IMR-90 (cell line): ENCODE measurements around the gene TBC1D12. TPM values are rescaled to one million over a fixed set of nuclear protein-coding genes. Genes with fewer than 3 reads are reported as not detected.
"Not testable (repeated sequence)": the region's sequence is repeated elsewhere in the genome, so short reads cannot be mapped to it uniquely, and the experiment has no call there.

ENCODE experiments used
- ATAC-seq: fragments of 200-7000 bp; cut with Tn5 transposase; 2 replicates; pipeline ENCODE4 v1.9.1; 2020; ENCODE audit warnings: low read depth, mild to moderate bottlenecking, moderate library complexity
- BruUV-seq: library from RNA; stranded (reverse); fragments of 400-500 nt; replicated peaks from 2 replicates; lab custom pipeline; 2021; lab: Mats Ljungman, UMichigan
- CTCF ChIA-PET: fragments of 300-600 bp; formaldehyde crosslinking; extraction: SDS; loops from one replicate; lab custom pipeline; 2021; ENCODE audit warnings: antibody characterized with exemption; lab: Yijun Ruan, JAX
- POLR2A ChIA-PET: fragments of 300-600 bp; sonication (Branson Sonifier 250); formaldehyde crosslinking; loops from one replicate; lab custom pipeline; 2022; ENCODE audit warnings: antibody characterized with exemption; ENCODE audit not compliant: unreplicated experiment; lab: Charles Lee
- DNase-seq: peaks from one replicate; pipeline ENCODE4 v3.0.0; 2013
- H2AFZ ChIP-seq: replicated peaks from 2 replicates; pipeline ENCODE3; 2013; ENCODE audit warnings: low read length, mild to moderate bottlenecking; ENCODE audit not compliant: poor library complexity
- H2AK5ac ChIP-seq: 2 replicates; pipeline ENCODE4 v1.6.1; 2013; ENCODE audit warnings: low read depth, low read length, inconsistent platforms
- H2AK9ac ChIP-seq: replicated peaks from 2 replicates; pipeline ENCODE3; 2013; ENCODE audit warnings: mild to moderate bottlenecking, low read depth, low read length, moderate library complexity; ENCODE audit not compliant: poor library complexity
- H2BK120ac ChIP-seq: 2 replicates; pipeline ENCODE4 v1.6.1; 2013; ENCODE audit warnings: low read depth, low read length, inconsistent platforms
- H2BK15ac ChIP-seq: 3 replicates; pipeline ENCODE4 v1.6.1; 2013; ENCODE audit warnings: low read depth, low read length, inconsistent platforms
- H2BK20ac ChIP-seq: 2 replicates; pipeline ENCODE4 v1.6.1; 2013; ENCODE audit warnings: low read depth, mild to moderate bottlenecking, inconsistent platforms, low read length, moderate library complexity
- H2BK5ac ChIP-seq: 2 replicates; pipeline ENCODE4 v1.6.1; 2013; ENCODE audit warnings: mild to moderate bottlenecking, low read depth, low read length, inconsistent platforms; ENCODE audit not compliant: poor library complexity, severe bottlenecking
- H3K14ac ChIP-seq: replicated peaks from 2 replicates; pipeline ENCODE4 v1.6.1; 2013; ENCODE audit warnings: low read depth, low read length, inconsistent platforms
- H3K18ac ChIP-seq: 2 replicates; pipeline ENCODE4 v1.6.1; 2013; ENCODE audit warnings: low read depth, low read length, control low read depth
- H3K23ac ChIP-seq: 2 replicates; pipeline ENCODE4 v1.6.1; 2013; ENCODE audit warnings: low read depth, low read length, inconsistent platforms
- H3K27ac ChIP-seq: 2 replicates; pipeline ENCODE4 v1.5.1; 2013; ENCODE audit warnings: mild to moderate bottlenecking, control low read depth, low read length; ENCODE audit not compliant: insufficient read depth
- H3K27me3 ChIP-seq: 2 replicates; pipeline ENCODE4 v1.6.1; 2013; ENCODE audit warnings: low read length; ENCODE audit not compliant: control insufficient read depth, insufficient read depth
- H3K36me3 ChIP-seq: 2 replicates; pipeline ENCODE4 v1.6.1; 2013; ENCODE audit warnings: low read length, mixed read lengths; ENCODE audit not compliant: control insufficient read depth, insufficient read depth
- H3K4ac ChIP-seq: 2 replicates; pipeline ENCODE4 v1.6.1; 2013; ENCODE audit warnings: low read depth, low read length, inconsistent platforms
- H3K4me1 ChIP-seq: 2 replicates; pipeline ENCODE4 v1.6.1; 2013; ENCODE audit warnings: low read length, mixed read lengths; ENCODE audit not compliant: control insufficient read depth, insufficient read depth
- H3K4me2 ChIP-seq: 2 replicates; pipeline ENCODE4 v1.6.1; 2013; ENCODE audit warnings: low read depth, mild to moderate bottlenecking, control low read depth, low read length, moderate library complexity
- H3K4me3 ChIP-seq: 2 replicates; pipeline ENCODE4 v1.5.1; 2013; ENCODE audit warnings: low read depth, mild to moderate bottlenecking, control low read depth, low read length, moderate library complexity; ENCODE audit not compliant: insufficient read depth
- H3K56ac ChIP-seq: 2 replicates; pipeline ENCODE4 v1.6.1; 2013; ENCODE audit warnings: low read length, inconsistent platforms; ENCODE audit not compliant: insufficient read depth; ENCODE audit errors: extremely low read depth
- H3K79me1 ChIP-seq, 2 experiments: 2 replicates each; pipeline ENCODE4 v1.6.1; 2013; ENCODE audit warnings: low read length in 2 of 2, inconsistent platforms in 1 of 2, low read depth in 1 of 2
- H3K9ac ChIP-seq: 2 replicates; pipeline ENCODE4 v1.6.1; 2013; ENCODE audit warnings: low read depth, low read length, control low read depth
- H3K9me1 ChIP-seq: 2 replicates; pipeline ENCODE4 v1.6.1; 2013; ENCODE audit warnings: low read length, inconsistent platforms; ENCODE audit not compliant: insufficient read depth
- H3K9me3 ChIP-seq: 2 replicates; pipeline ENCODE4 v1.6.1; 2013; ENCODE audit warnings: low read length; ENCODE audit not compliant: control insufficient read depth, insufficient read depth
- H4K20me1 ChIP-seq: 2 replicates; pipeline ENCODE4 v1.6.1; 2013; ENCODE audit warnings: low read length, inconsistent platforms; ENCODE audit not compliant: insufficient read depth
- H4K5ac ChIP-seq: 2 replicates; pipeline ENCODE4 v1.6.1; 2013; ENCODE audit warnings: mild to moderate bottlenecking, low read depth, low read length, control low read depth
- H4K8ac ChIP-seq, 2 experiments: 2 replicates each; pipeline ENCODE4 v1.6.1; 2013; ENCODE audit warnings: low read depth in 2 of 2, low read length in 2 of 2, control low read depth in 1 of 2, inconsistent platforms in 1 of 2
- H4K91ac ChIP-seq: 2 replicates; pipeline ENCODE4 v1.6.1; 2013; ENCODE audit warnings: low read depth, low read length, inconsistent platforms; ENCODE audit not compliant: insufficient read depth
- CEBPB ChIP-seq: IDR thresholded peaks from 2 replicates; pipeline ENCODE4 v1.6.1; 2012; ENCODE audit warnings: low read depth, low read length, improper control_type of control experiment
- WGBS, 2 experiments: methylation state at CpG; one replicate each; pipeline versions ENCODE4 v1.1.5 to v1.1.7; 2013; ENCODE audit warnings: missing lambda C conversion rate in 2 of 2; ENCODE audit not compliant: insufficient read length in 1 of 2; ENCODE audit errors: extremely low coverage in 2 of 2; 5-methylcytosine and 5-hydroxymethylcytosine counted together
- dilution Hi-C: fragments of 300-500 bp; cut with HindIII; formaldehyde crosslinking; loops from one replicate; pipeline ENCODE4 v1.14.3; 2018; ENCODE audit warnings: low sequenced_read_pairs; ENCODE audit not compliant: unreplicated experiment
- in situ Hi-C: fragments of 300-500 bp; cut with MboI; formaldehyde crosslinking; loops from 3 replicates; pipeline ENCODE4 v1.14.3; 2019; ENCODE audit warnings: low sequenced_read_pairs, inconsistent platforms, mixed read lengths
- intact Hi-C: fragments of 100-400 bp; cut with micrococcal nuclease; formaldehyde crosslinking; loops from 2 replicates; pipeline ENCODE4 v1.10.0; 2022
- polyA plus RNA-seq, 3 experiments: library from polyadenylated mRNA; depleted of rRNA; stranded (reverse); fragments of >200 nt; gene quantifications; 2 replicates each; pipeline ENCODE4 v1.2.3, GENCODE V29; 2012; ENCODE audit warnings: low replicate concordance in 1 of 3
- total RNA-seq: library from RNA; depleted of rRNA; stranded (reverse); fragments of >200 nt; gene quantifications from 2 replicates; pipeline ENCODE4 v1.2.3, GENCODE V29; 2012

Gene TBC1D12
- total and polyA plus RNA-seq, 2 of the 4 experiments (the other 2 are of a cell fraction), result 1.9 to 5.4 TPM

DNA sequence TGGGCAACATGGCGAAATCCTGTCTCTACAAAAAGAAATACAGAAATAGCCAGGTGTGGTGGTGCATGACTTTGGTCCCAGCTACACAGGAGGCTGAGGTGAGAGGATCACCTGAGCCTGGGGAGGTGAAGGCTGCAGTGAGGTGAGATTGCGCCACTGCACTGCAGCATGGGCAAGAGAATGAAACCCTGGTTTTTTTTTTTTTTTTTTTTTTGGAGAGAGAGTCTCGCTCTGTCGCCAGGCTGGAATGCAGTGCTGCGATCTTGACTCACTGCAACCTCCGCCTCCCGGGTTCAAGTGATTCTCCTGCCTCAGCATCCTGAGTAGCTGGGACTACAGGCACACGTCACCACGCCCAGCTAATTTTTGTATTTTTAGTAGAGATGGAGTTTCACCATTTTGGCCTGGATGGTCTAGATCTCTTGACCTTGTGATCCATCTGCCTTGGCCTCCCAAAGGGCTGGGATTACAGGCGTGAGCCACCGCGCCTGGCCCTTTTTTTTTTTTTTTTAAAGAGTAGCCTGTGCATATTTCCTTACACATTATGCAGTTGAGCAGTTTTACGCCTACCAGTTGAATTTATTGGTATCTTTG is 165.5 kb downstream of the TBC1D12 start:
- intact Hi-C loops, H3K23ac ChIP-seq, in situ Hi-C loops: not testable (repeated sequence)

More for the DNA sequence above, 165.5 kb downstream of the TBC1D12 start:
- BruUV-seq, H3K9me1 ChIP-seq, POLR2A ChIA-PET, H3K4me2 ChIP-seq, CTCF ChIA-PET, H3K9me3 ChIP-seq, H3K14ac ChIP-seq, H3K27ac ChIP-seq, H2BK5ac ChIP-seq, H4K91ac ChIP-seq, DNase-seq, H3K4me1 ChIP-seq, H3K4ac ChIP-seq, H4K5ac ChIP-seq, H2BK15ac ChIP-seq, H3K4me3 ChIP-seq, H2AK5ac ChIP-seq, H3K9ac ChIP-seq, H3K36me3 ChIP-seq, H3K27me3 ChIP-seq, H4K8ac ChIP-seq, ATAC-seq, H2BK120ac ChIP-seq, H2AK9ac ChIP-seq, H2AFZ ChIP-seq, H3K79me1 ChIP-seq, H2BK20ac ChIP-seq, H3K18ac ChIP-seq, H3K56ac ChIP-seq, H4K20me1 ChIP-seq, dilution Hi-C loops: not testable (repeated sequence)
- 92% methylated on average over 4 of the region's 13 CpGs; no CpG with 5 or more reads in 1 of the 2 experiments for WGBS, 2 experiments
- peak; percentile 34; the same call in 1 of the 2 replicates for TF ChIP-seq CEBPB
